Heart left ventricle (tissue), 13 donors: ENCODE data around the gene ELOVL5.

Experiments
- CTCF ChIP-seq, 12 donors: fragments of 200-600 bp; sonication (generic) in 4 of 12; IDR thresholded peaks; one replicate each; pipeline versions ENCODE4 v1.5.0 to v1.8.0; 2018 to 2022; ENCODE audit warnings: antibody characterized with exemption in 12 of 12, mild to moderate bottlenecking in 5 of 12
- POLR2A ChIP-seq, 2 donors: fragments of 450-650 bp; IDR thresholded peaks; one replicate each; pipeline ENCODE4 v1.6.1; 2017; ENCODE audit warnings: antibody characterized with exemption in 2 of 2, mild to moderate bottlenecking in 2 of 2, moderate library complexity in 2 of 2
- donor health status: ischemic (EF 13 %, LVEDD 7.1; RV severe dilation, severe dysfunction).
- donor health status: DM: no; HTN: yes; CAD: no.
- donor health status: DM: no; HTN: no; CAD: no.
- donor health status: ischemic (EF 25% LVEDD 6.9; RV normal size, moderate dysfunction).
- donor health status: ischemic (EF 25% LVEDD 5.7; RV mildly dilated, moderate dysfunction).
- donor health status: ischemic (EF 35%, LVEDD 5.7; RV mildly dilated, moderate dysfunction).
- donor health status: nonischemic (EF 11% LVEDD 7.7; RV severe dilation, severe dysfunction).
- donor health status: DM: yes; HTN: yes; CAD: no.
- donor health status: PGD.
- donor health status: ischemic (EF 29% LVEDD 5.4; RV normal size, mild dysfunction).
- donor health status: nonischemic (EF 23%, LVEDD 6.1; RV moderate dilation, normal function).

DNA sequence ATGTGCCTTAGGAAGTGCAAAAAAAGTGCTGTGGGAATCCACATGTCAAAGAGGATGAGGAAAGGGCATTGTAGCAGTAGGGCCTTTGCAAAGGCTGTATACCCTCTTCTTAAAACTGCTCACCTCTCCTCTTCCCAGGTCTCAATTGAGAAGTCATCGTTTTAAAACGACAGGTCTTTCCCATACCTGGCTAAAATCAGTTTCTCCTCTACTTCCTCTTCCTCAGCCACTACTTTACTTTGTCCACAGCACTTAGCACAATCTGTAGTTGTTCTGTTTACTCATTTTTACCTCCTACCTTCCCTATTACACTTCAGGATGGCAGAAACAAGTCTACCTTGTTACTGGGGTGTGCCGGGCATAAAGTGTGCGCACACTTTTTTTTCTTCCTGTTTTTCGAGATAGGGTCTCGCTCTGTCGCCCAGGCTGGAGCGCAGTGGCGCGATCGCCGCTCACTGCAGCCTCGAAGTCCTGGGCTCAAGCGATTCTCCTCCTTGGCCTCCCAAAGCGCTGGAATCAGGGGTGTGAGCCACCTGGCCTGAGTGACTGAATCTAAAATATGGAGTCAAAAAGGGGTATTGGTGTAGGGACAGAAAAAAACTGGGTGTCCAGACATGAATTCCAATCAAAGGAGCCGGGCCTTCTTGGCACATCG lies 9.8 kb upstream of the ELOVL5 start:
- TF ChIP-seq CTCF (IDR thresholded peaks at IDR 0.05) (no peak), POLR2A (IDR thresholded peaks at IDR 0.05) (no peak)
